GM19193 (cell line): Measurements from ENCODE around the gene VCPKMT.

Source experiments
- POLR2A ChIP-seq: IDR thresholded peaks from 4 replicates; pipeline ENCODE4 v1.6.1; 2011; ENCODE audit not compliant: insufficient read depth, insufficient read length; ENCODE audit errors: extremely low read depth

VCPKMT gene

GRCh38 chr14:50116181-50116956 is at the start of gene VCPKMT:
Gene VCPKMT, minus strand, starts transcription at chr14:50116572. Its CDS starts 20 bp downstream, at chr14:50116552.
- peak; percentile 93 for TF ChIP-seq POLR2A

- no peak for TF ChIP-seq POLR2A
Measured at GRCh38 chr14:50156111-50156510, 39.7 kb upstream of the VCPKMT start.

- no peak for TF ChIP-seq POLR2A
Measured at GRCh38 chr14:50148799-50149198, 32.4 kb upstream of the VCPKMT start.

- no peak for TF ChIP-seq POLR2A
Measured at GRCh38 chr14:50139192-50139591, 22.8 kb upstream of the VCPKMT start.

GRCh38 chr14:50127802-50128201 is 11.4 kb upstream of the VCPKMT start:
- no peak for TF ChIP-seq POLR2A

GRCh38 chr14:50123062-50123461 is 6.7 kb upstream of the VCPKMT start:
- TF ChIP-seq POLR2A = no peak

GRCh38 chr14:50122291-50122690 is 5.9 kb upstream of the VCPKMT start:
- no peak for TF ChIP-seq POLR2A

- TF ChIP-seq POLR2A = no peak
Measured at GRCh38 chr14:50121486-50121885, 5.1 kb upstream of the VCPKMT start.

GRCh38 chr14:50117456-50117855 is 1.1 kb upstream of the VCPKMT start:
- TF ChIP-seq POLR2A = no peak

GRCh38 chr14:50116966-50117365 is 594 bp upstream of the VCPKMT start:
- no peak for TF ChIP-seq POLR2A

- no peak for TF ChIP-seq POLR2A
Measured at GRCh38 chr14:50113381-50114035, 2.9 kb downstream of the VCPKMT start.

GRCh38 chr14:50110323-50111037 is 5.9 kb downstream of the VCPKMT start:
- no peak for TF ChIP-seq POLR2A

- no peak for TF ChIP-seq POLR2A
Measured at GRCh38 chr14:50109342-50109741, 7.0 kb downstream of the VCPKMT start.

- TF ChIP-seq POLR2A = no peak
Measured at GRCh38 chr14:50107850-50108249, 8.5 kb downstream of the VCPKMT start.

GRCh38 chr14:50106178-50106577 is 10.2 kb downstream of the VCPKMT start:
- no peak for TF ChIP-seq POLR2A

- TF ChIP-seq POLR2A = no peak
Measured at GRCh38 chr14:50103558-50103957, 12.8 kb downstream of the VCPKMT start.

- no peak for TF ChIP-seq POLR2A
Measured at GRCh38 chr14:50101417-50101816, 15.0 kb downstream of the VCPKMT start.

- TF ChIP-seq POLR2A = no peak
Measured at GRCh38 chr14:50100805-50101204, 15.6 kb downstream of the VCPKMT start.
